ENCODE results near the gene TMEM53. TPM values are rescaled to one million over a fixed set of nuclear protein-coding genes. Genes with fewer than 3 reads are reported as not detected.
A peak's percentile ranks its signal among the peaks of the same experiment; 100 is the strongest.

Gene TMEM53
- total RNA-seq, 1 experiment from 2014 or later = 3.3 TPM

GRCh38 chr1:44689447-44689765 is 15.1 kb upstream of the TMEM53 start:
- no peaks in the 10 kb centered on the region for H3K9me3 ChIP-seq (ENCODE audit: low read depth, low read length, poor library complexity, severe bottlenecking)
- no peak overlapping the region for H3K27ac ChIP-seq (ENCODE audit: low read depth, low read length, poor library complexity, severe bottlenecking)
- no peak for TF ChIP-seq EZH2 (IDR thresholded peaks at IDR 0.05; ENCODE audit: borderline replicate concordance, low read depth, low read length, poor library complexity, severe bottlenecking)
- TF ChIP-seq, protein P1, sequence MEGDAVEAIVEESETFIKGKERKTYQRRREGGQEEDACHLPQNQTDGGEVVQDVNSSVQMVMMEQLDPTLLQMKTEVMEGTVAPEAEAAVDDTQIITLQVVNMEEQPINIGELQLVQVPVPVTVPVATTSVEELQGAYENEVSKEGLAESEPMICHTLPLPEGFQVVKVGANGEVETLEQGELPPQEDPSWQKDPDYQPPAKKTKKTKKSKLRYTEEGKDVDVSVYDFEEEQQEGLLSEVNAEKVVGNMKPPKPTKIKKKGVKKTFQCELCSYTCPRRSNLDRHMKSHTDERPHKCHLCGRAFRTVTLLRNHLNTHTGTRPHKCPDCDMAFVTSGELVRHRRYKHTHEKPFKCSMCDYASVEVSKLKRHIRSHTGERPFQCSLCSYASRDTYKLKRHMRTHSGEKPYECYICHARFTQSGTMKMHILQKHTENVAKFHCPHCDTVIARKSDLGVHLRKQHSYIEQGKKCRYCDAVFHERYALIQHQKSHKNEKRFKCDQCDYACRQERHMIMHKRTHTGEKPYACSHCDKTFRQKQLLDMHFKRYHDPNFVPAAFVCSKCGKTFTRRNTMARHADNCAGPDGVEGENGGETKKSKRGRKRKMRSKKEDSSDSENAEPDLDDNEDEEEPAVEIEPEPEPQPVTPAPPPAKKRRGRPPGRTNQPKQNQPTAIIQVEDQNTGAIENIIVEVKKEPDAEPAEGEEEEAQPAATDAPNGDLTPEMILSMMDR (conservative IDR thresholded peaks at IDR 0.05; ENCODE audit: low read depth, low read length) = no peak
- DNase-seq (ENCODE audit: low spot score) = peak; percentile 35
- no peaks in the 10 kb centered on the region for H3K36me3 ChIP-seq (ENCODE audit: insufficient read depth, low read length, poor library complexity, severe bottlenecking)
- BruUV-seq (replicated peaks) = no TSS peak
- ChIA-PET POLR2A (ENCODE audit: low non-redundant PET) (no interaction called here), CTCF (no interaction called here)
- H3K4me3 ChIP-seq (ENCODE audit: low read depth, low read length, poor library complexity, severe bottlenecking) = no peak overlapping the region
- no peaks in the 10 kb centered on the region for H3K27me3 ChIP-seq (replicated peaks; ENCODE audit: insufficient read depth, low read depth, low read length, poor library complexity)
- intact Hi-C loops (cut with micrococcal nuclease; ENCODE audit: unreplicated experiment) = no loop called here
- peaks cover 4% of the 10 kb centered on the region for H3K4me1 ChIP-seq (ENCODE audit: insufficient read depth, low read length, poor library complexity, severe bottlenecking)

- Histone ChIP-seq H3K4me1 (ENCODE audit: insufficient read depth, low read length, poor library complexity, severe bottlenecking) (peaks cover 4% of the 10 kb centered on the region), H3K4me3 (ENCODE audit: low read depth, low read length, poor library complexity, severe bottlenecking) (no peak overlapping the region), H3K27me3 (replicated peaks; ENCODE audit: insufficient read depth, low read depth, low read length, poor library complexity) (no peaks in the 10 kb centered on the region), H3K9me3 (ENCODE audit: low read depth, low read length, poor library complexity, severe bottlenecking) (no peaks in the 10 kb centered on the region), H3K27ac (ENCODE audit: low read depth, low read length, poor library complexity, severe bottlenecking) (no peak overlapping the region), H3K36me3 (ENCODE audit: insufficient read depth, low read length, poor library complexity, severe bottlenecking) (no peaks in the 10 kb centered on the region)
- BruUV-seq (replicated peaks) = no TSS peak
- TF ChIP-seq, protein P1 (conservative IDR thresholded peaks at IDR 0.05; ENCODE audit: low read depth, low read length) = no peak
- no peak for TF ChIP-seq EZH2 (IDR thresholded peaks at IDR 0.05; ENCODE audit: borderline replicate concordance, low read depth, low read length, poor library complexity, severe bottlenecking)
- CTCF ChIA-PET = no interaction called here
- POLR2A ChIA-PET (ENCODE audit: low non-redundant PET) = no interaction called here
- intact Hi-C loops (cut with micrococcal nuclease; ENCODE audit: unreplicated experiment) = no loop called here
- no peak for DNase-seq (ENCODE audit: low spot score)
These were observed 14.6 kb upstream of the TMEM53 start for GRCh38 chr1:44688760-44689446.

GRCh38 chr1:44685881-44686280 is 11.6 kb upstream of the TMEM53 start:
- no peaks in the 10 kb centered on the region for H3K9me3 ChIP-seq (ENCODE audit: low read depth, low read length, poor library complexity, severe bottlenecking)
- ChIA-PET POLR2A (ENCODE audit: low non-redundant PET) (no interaction called here), CTCF (no interaction called here)
- TF ChIP-seq, protein P1 (conservative IDR thresholded peaks at IDR 0.05; ENCODE audit: low read depth, low read length) = no peak
- no peak for TF ChIP-seq EZH2 (IDR thresholded peaks at IDR 0.05; ENCODE audit: borderline replicate concordance, low read depth, low read length, poor library complexity, severe bottlenecking)
- H3K27me3 ChIP-seq (replicated peaks; ENCODE audit: insufficient read depth, low read depth, low read length, poor library complexity) = no peaks in the 10 kb centered on the region
- intact Hi-C loops (cut with micrococcal nuclease; ENCODE audit: unreplicated experiment) = no loop called here
- H3K4me3 ChIP-seq (ENCODE audit: low read depth, low read length, poor library complexity, severe bottlenecking) = no peak overlapping the region
- H3K36me3 ChIP-seq (ENCODE audit: insufficient read depth, low read length, poor library complexity, severe bottlenecking) = no peaks in the 10 kb centered on the region
- H3K4me1 ChIP-seq (ENCODE audit: insufficient read depth, low read length, poor library complexity, severe bottlenecking) = peaks cover 4% of the 10 kb centered on the region
- BruUV-seq (replicated peaks) = no TSS peak
- no peak for DNase-seq (ENCODE audit: low spot score)
- no peak overlapping the region for H3K27ac ChIP-seq (ENCODE audit: low read depth, low read length, poor library complexity, severe bottlenecking)
